ENCODE data around the gene PIK3R3. TPM values are rescaled to one million over a fixed set of nuclear protein-coding genes. Genes with fewer than 3 reads are reported as not detected.

PIK3R3 gene
- total and polyA plus RNA-seq, 2 experiments from 2014 or later, result 6.4 to 11.5 TPM

GRCh38 chr1:46087891-46088290 is 44.5 kb downstream of the PIK3R3 start:
- DNase-seq (ENCODE audit: low read depth in 1 of 2, low spot score in 1 of 2), result peak in 1 of 2 donors; percentile 6
- TF ChIP-seq CTCF (IDR thresholded peaks at IDR 0.05; ENCODE audit: low read depth, low read length), result no peak
- H3K4me1 ChIP-seq (ENCODE audit: low read depth), result no peaks in the 10 kb centered on the region
- H3K27ac ChIP-seq, result no peak overlapping the region
- no peaks in the 10 kb centered on the region for H3K9me3 ChIP-seq (ENCODE audit: low read depth)
- no peak overlapping the region for H3K4me3 ChIP-seq
- no peaks in the 10 kb centered on the region for H3K27me3 ChIP-seq
- no peaks in the 10 kb centered on the region for H3K36me3 ChIP-seq

DNA sequence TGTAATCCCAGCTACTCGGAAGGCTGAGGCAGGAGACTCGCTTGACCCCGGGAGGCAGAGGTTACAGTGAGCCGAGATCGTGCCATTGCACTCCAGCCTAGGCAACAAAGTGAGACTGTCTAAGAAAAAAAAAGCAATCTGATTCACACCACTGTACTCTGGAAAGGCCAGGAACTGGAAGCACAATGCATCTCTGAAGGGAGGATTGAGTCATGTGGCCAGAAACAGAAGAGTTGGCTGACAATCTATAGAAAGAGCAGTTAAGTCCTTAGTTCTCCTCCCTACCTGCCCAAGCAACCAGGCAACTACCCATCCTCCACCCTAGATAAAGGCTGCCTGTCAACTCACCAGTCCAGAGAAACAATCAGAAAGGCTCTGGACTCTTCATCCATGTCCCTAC is 45.9 kb downstream of the PIK3R3 start:
- no peaks in the 10 kb centered on the region for H3K27me3 ChIP-seq
- DNase-seq (ENCODE audit: low read depth in 1 of 2, low spot score in 1 of 2), result no peak
- H3K4me3 ChIP-seq, result no peak overlapping the region
- H3K9me3 ChIP-seq (ENCODE audit: low read depth), result no peaks in the 10 kb centered on the region
- TF ChIP-seq CTCF (IDR thresholded peaks at IDR 0.05; ENCODE audit: low read depth, low read length), result no peak
- H3K27ac ChIP-seq, result no peak overlapping the region
- no peaks in the 10 kb centered on the region for H3K36me3 ChIP-seq
- H3K4me1 ChIP-seq (ENCODE audit: low read depth), result no peaks in the 10 kb centered on the region

- no peaks in the 10 kb centered on the region for H3K27me3 ChIP-seq
- TF ChIP-seq CTCF (IDR thresholded peaks at IDR 0.05; ENCODE audit: low read depth, low read length), result no peak
- no peaks in the 10 kb centered on the region for H3K9me3 ChIP-seq (ENCODE audit: low read depth)
- H3K4me3 ChIP-seq, result no peak overlapping the region
- no peak overlapping the region for H3K27ac ChIP-seq
- H3K4me1 ChIP-seq (ENCODE audit: low read depth), result no peaks in the 10 kb centered on the region
- H3K36me3 ChIP-seq, result no peaks in the 10 kb centered on the region
- DNase-seq (ENCODE audit: low read depth in 1 of 2, low spot score in 1 of 2), result no peak
Observed at GRCh38 chr1:46084553-46085451, 47.6 kb downstream of the PIK3R3 start.

- H3K27ac ChIP-seq, result no peak overlapping the region
- H3K4me3 ChIP-seq, result no peak overlapping the region
- no peaks in the 10 kb centered on the region for H3K9me3 ChIP-seq (ENCODE audit: low read depth)
- TF ChIP-seq CTCF (IDR thresholded peaks at IDR 0.05; ENCODE audit: low read depth, low read length), result no peak
- no peaks in the 10 kb centered on the region for H3K4me1 ChIP-seq (ENCODE audit: low read depth)
- DNase-seq (ENCODE audit: low read depth in 1 of 2, low spot score in 1 of 2), result no peak
- H3K27me3 ChIP-seq, result no peaks in the 10 kb centered on the region
- H3K36me3 ChIP-seq, result no peaks in the 10 kb centered on the region
Observed at GRCh38 chr1:46083579-46083978, 48.9 kb downstream of the PIK3R3 start.

DNA sequence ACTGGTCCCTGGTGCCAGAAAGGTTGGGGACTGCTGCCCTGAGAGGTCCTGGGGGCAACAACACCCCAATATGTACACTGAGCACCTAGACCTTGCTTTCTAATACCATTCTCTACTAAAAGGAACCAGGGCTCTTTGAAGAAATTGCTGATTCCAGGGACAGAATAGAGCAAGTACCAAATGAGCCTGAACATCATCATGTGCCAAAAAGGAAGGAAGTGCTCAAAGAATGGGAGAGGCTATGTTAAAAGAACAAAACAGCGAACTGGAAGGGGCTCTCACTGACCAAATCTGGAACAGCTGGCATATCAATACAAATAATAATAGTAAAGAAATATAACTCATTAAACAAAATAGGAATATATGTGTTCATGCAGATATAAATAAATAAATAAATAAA is 50.8 kb downstream of the PIK3R3 start:
- Histone ChIP-seq H3K9me3 (ENCODE audit: low read depth) (no peaks in the 10 kb centered on the region), H3K4me1 (ENCODE audit: low read depth) (no peaks in the 10 kb centered on the region), H3K4me3 (no peak overlapping the region), H3K36me3 (no peaks in the 10 kb centered on the region), H3K27me3 (no peaks in the 10 kb centered on the region), H3K27ac (no peak overlapping the region)
- DNase-seq (ENCODE audit: low read depth in 1 of 2, low spot score in 1 of 2), result no peak
- no peak for TF ChIP-seq CTCF (IDR thresholded peaks at IDR 0.05; ENCODE audit: low read depth, low read length)

Data from cardiac muscle cell (in vitro differentiated cells and primary cell).